Measurements from ENCODE around the gene ABCD2. TPM values are rescaled to one million over a fixed set of nuclear protein-coding genes. Genes with fewer than 3 reads are reported as not detected.

ABCD2 gene
- total and polyA plus RNA-seq, 4 donors = under 0.01 to 0.25 (median 0.05) TPM; not detected in 1

- H3K27me3 ChIP-seq (ENCODE audit: control insufficient read depth in 4 of 4, insufficient read depth in 4 of 4, low read length in 3 of 4) = no peaks in the 10 kb centered on the region
- WGBS = 88% methylated on average over 1 of the region's 1 CpG
- peaks cover 0 to 15% (median 13%) of the 10 kb centered on the region in 4 donors for H3K4me1 ChIP-seq (ENCODE audit: control insufficient read depth in 4 of 4, insufficient read depth in 4 of 4, low read length in 3 of 4)
- no peaks in the 10 kb centered on the region for H3K9me3 ChIP-seq (ENCODE audit: control insufficient read depth in 4 of 4, low read length in 3 of 4)
- no peaks in the 10 kb centered on the region for H3K36me3 ChIP-seq (ENCODE audit: control insufficient read depth in 4 of 4, insufficient read depth in 3 of 4, low read depth in 1 of 4, low read length in 3 of 4)
- H3K9ac ChIP-seq (ENCODE audit: low read depth in 1 of 2, low read length in 2 of 2) = no peak overlapping the region
- H3K27ac ChIP-seq (ENCODE audit: low read depth in 1 of 2, low read length in 2 of 2) = no peak overlapping the region
- H3K4me3 ChIP-seq (ENCODE audit: low read depth in 1 of 3, low read length in 3 of 3) = no peak overlapping the region
- TF ChIP-seq FOXA2 (IDR thresholded peaks at IDR 0.05) (no peak), RXRA (IDR thresholded peaks at IDR 0.05) (no peak), YY1 (IDR thresholded peaks at IDR 0.05) (no peak), ZBTB33 (IDR thresholded peaks at IDR 0.05) (no peak), TAF1 (conservative IDR thresholded peaks at IDR 0.05) (no peak), CTCF (IDR thresholded peaks at IDR 0.05; ENCODE audit: low read depth, low read length, missing input control) (no peak), SP1 (IDR thresholded peaks at IDR 0.05) (no peak), GABPA (IDR thresholded peaks at IDR 0.05 in 1 of 2, conservative IDR thresholded peaks at IDR 0.05 in 1 of 2) (no peak), RAD21 (IDR thresholded peaks at IDR 0.05) (no peak), HNF4A (conservative IDR thresholded peaks at IDR 0.05) (no peak), JUND (IDR thresholded peaks at IDR 0.05) (no peak)
- DNase-seq (ENCODE audit: low spot score) = no peak
These were observed 3.4 kb downstream of the ABCD2 start for GRCh38 chr12:39616251-39616650.

GRCh38 chr12:39613525-39613924 lies 6.1 kb downstream of the ABCD2 start:
- WGBS = 94% methylated on average over 2 of the region's 2 CpGs

GRCh38 chr12:39612250-39612649 lies 7.4 kb downstream of the ABCD2 start:
- no peak for DNase-seq (ENCODE audit: low spot score)
- H3K4me1 ChIP-seq (ENCODE audit: control insufficient read depth in 4 of 4, insufficient read depth in 4 of 4, low read length in 3 of 4) = no peaks in the 10 kb centered on the region

More at GRCh38 chr12:39613525-39613924, 6.1 kb downstream of the ABCD2 start:
- no peaks in the 10 kb centered on the region for H3K27me3 ChIP-seq (ENCODE audit: control insufficient read depth in 4 of 4, insufficient read depth in 4 of 4, low read length in 3 of 4)
- no peaks in the 10 kb centered on the region for H3K36me3 ChIP-seq (ENCODE audit: control insufficient read depth in 4 of 4, insufficient read depth in 3 of 4, low read depth in 1 of 4, low read length in 3 of 4)
- no peak for DNase-seq (ENCODE audit: low spot score)
- no peak overlapping the region for H3K27ac ChIP-seq (ENCODE audit: low read depth in 1 of 2, low read length in 2 of 2)
- TF ChIP-seq FOXA1 (IDR thresholded peaks at IDR 0.05) = no peak
- no peak for TF ChIP-seq EGR1 (IDR thresholded peaks at IDR 0.05; ENCODE audit: low read depth in 2 of 2)
- no peak for TF ChIP-seq FOXA2 (IDR thresholded peaks at IDR 0.05)
- no peak for TF ChIP-seq TAF1 (conservative IDR thresholded peaks at IDR 0.05)
- H3K4me1 ChIP-seq (ENCODE audit: control insufficient read depth in 4 of 4, insufficient read depth in 4 of 4, low read length in 3 of 4) = no peaks in the 10 kb centered on the region
- no peak overlapping the region for H3K9ac ChIP-seq (ENCODE audit: low read depth in 1 of 2, low read length in 2 of 2)
- H3K9me3 ChIP-seq (ENCODE audit: control insufficient read depth in 4 of 4, low read length in 3 of 4) = no peaks in the 10 kb centered on the region
- H3K4me3 ChIP-seq (ENCODE audit: low read depth in 1 of 3, low read length in 3 of 3) = no peak overlapping the region

More at GRCh38 chr12:39612250-39612649, 7.4 kb downstream of the ABCD2 start:
- no peak overlapping the region for H3K27ac ChIP-seq (ENCODE audit: low read depth in 1 of 2, low read length in 2 of 2)
- no peaks in the 10 kb centered on the region for H3K9me3 ChIP-seq (ENCODE audit: control insufficient read depth in 4 of 4, low read length in 3 of 4)
- no peaks in the 10 kb centered on the region for H3K36me3 ChIP-seq (ENCODE audit: control insufficient read depth in 4 of 4, insufficient read depth in 3 of 4, low read depth in 1 of 4, low read length in 3 of 4)
- H3K9ac ChIP-seq (ENCODE audit: low read depth in 1 of 2, low read length in 2 of 2) = no peak overlapping the region
- H3K4me3 ChIP-seq (ENCODE audit: low read depth in 1 of 3, low read length in 3 of 3) = no peak overlapping the region
- WGBS = 48% methylated on average over 2 of the region's 2 CpGs
- H3K27me3 ChIP-seq (ENCODE audit: control insufficient read depth in 4 of 4, insufficient read depth in 4 of 4, low read length in 3 of 4) = no peaks in the 10 kb centered on the region
- no peak for TF ChIP-seq NR2F2 (IDR thresholded peaks at IDR 0.05)
- no peak for TF ChIP-seq GABPA (IDR thresholded peaks at IDR 0.05 in 1 of 2, conservative IDR thresholded peaks at IDR 0.05 in 1 of 2)
- no peak for TF ChIP-seq CTCF (IDR thresholded peaks at IDR 0.05; ENCODE audit: low read depth, low read length, missing input control)
- TF ChIP-seq RXRA (IDR thresholded peaks at IDR 0.05) = no peak
- no peak for TF ChIP-seq JUND (IDR thresholded peaks at IDR 0.05)
- TF ChIP-seq RAD21 (IDR thresholded peaks at IDR 0.05) = no peak

All from liver (tissue), 9 donors.